Epidermal melanocyte (primary cell): ENCODE results near the gene DFFA.
A peak's percentile ranks its signal among the peaks of the same experiment; 100 is the strongest.
"Not testable (repeated sequence)": the region's sequence is repeated elsewhere in the genome, so short reads cannot be mapped to it uniquely, and the experiment has no call there.

Experiments used
- DNase-seq: peaks from one replicate; pipeline ENCODE4 v3.0.0; 2011; ENCODE audit warnings: low spot score; ENCODE audit not compliant: insufficient read length

The DFFA gene

DNA sequence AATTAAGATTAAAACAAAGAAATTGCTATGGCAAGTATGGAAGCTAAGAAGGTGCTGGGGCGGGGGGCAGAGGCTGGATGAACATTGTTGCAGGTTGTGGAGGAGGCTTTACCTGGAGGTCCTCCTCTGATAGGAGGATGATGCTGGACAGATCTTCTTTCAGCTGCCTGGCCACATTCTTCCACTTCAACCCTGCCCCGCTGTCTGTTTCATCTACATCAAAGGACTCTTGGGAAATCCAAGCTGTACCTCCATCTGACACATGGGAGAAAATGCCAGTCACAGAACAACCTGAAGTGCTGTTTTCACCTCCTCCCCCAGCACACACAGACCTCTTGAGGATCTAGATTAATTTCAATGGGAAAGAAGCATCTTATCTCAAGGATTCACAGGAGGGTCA lies 5.3 kb downstream of the DFFA start:
- DNase-seq, result no peak

DNA sequence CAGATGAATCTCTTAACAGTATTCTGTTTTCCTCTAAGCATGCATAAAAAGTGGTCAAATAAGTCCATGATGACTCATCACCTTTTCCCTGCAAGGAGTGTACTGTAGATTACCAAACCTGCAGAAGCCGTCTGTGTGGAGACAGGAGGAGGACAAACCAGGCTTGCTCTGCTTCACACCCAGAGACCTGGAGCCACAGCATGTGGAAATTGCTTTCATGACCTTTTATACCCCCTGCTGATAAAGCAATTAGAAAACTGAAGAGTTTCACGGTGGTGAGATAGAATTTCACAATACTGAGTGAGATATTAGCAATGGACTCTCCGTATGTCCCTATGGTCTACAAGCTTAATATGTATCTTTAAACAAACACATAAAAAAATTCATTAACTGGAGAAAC lies 13.1 kb downstream of the DFFA start:
- DNase-seq, result no peak

DNA sequence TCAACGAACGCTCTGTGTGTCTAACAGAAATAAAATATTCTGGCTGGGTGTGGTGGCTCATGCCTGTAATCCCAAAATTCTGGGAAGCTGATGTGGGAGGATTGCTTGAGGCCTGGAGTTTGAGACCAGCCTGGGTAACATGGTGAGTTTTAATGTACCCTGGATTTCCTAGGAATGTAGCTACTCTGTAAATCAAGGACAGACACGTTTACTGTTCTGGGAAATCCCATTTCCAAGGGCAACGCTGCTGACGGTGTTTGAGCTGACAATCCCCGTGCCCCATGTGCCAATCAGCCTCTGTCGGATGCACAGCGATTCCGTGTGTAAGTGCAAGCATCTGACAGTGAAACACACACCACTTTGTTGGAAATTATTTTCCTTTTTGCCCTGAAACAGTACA lies 14.5 kb downstream of the DFFA start:
- DNase-seq, result no peak

DNA sequence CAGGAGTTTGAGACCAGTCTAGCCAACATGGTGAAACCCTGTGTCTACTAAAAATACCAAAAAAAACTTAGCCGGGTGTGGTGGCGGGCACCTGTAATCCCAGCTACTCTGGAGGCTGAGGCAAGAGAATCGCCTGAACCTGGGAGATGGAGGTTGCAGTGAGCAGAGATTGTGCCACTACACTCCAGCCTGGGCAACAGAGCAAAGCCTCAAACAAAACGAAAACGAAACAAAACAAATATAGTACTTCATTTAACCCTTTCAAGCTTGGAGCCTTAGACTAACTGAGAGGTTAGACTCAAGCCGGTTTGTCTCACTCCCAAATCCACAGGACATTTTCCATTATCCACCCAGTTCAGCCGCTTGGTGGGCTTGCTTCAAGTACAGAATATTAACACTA lies 14.9 kb downstream of the DFFA start:
- DNase-seq, result not testable (repeated sequence)

DNA sequence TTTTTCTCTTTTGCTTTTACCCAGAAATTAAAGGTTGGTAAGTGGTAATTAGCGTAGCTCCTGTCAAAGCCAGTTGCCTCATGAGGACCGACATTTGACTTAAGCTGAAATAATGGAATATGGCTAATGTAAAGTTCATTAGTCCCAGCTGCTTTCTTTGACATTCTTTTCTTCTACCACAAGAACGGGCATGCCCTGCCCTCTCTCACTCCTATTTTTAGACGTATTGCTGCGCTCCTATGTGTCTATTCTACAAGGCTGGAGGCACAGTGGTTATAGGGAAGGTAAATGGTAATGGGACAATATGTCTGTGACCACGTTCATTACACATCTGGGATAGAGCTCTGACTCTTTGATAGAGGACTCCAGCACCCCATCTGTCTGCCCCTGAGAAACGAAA lies 15.7 kb downstream of the DFFA start:
- DNase-seq, result no peak

DNA sequence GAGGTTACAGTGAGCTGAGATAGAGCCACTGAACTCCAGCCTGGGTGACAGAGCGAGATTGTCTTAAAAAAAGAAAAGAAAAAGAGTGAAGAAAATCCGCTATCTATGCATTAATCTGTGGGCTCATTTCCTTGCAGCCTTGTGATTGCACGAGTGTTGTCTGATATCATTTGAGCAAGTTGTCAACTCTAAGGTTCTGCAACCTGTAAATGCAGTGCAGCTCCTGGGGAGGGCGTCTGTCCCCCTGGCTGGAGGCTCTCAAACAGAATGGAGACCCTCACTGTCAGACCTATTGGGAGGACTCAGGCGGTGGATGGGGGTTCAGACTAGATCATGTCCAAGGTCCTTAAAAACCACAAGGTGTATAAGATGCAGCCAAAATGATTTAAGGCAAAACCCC lies 16.3 kb downstream of the DFFA start:
- DNase-seq, result no peak

DNA sequence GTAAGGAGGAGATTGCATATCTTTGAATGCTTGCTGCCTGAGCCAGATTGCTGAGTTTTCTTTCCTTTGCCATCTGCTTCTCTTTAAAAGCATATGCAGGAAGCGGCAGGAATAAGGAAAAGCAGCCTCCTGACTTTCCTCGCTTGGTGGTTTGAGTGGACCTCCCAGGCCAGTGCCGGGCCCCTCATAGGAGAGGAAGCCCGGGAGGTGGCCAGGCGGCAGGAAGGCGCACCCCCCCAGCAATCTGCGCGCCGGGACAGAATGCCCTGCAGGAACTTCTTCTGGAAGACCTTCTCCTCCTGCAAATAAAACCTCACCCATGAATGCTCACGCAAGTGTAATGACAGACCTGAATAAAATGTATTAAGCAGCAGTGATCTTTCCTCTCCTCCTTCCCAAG lies 21.0 kb downstream of the DFFA start:
- peak; percentile 44 for DNase-seq

DNA sequence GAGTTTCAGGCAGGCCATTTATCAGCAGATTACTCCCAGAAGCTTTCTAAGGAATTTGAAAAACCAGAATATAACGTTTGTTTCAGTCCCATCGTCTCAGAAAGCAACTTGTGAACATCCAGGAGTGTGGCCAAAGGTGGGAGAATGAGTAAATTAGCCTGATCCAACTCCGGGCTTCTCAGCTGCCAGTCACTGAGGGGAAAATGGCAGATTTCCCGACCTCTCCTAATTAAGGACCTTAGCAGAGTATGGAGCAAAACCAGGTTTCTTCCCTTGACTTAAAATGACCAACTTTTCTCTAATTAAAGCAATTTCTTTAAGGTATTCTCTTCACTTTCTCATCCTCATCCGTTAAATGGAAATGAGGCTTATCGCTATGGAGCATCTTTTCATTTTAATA lies 21.5 kb downstream of the DFFA start:
- no peak for DNase-seq

DNA sequence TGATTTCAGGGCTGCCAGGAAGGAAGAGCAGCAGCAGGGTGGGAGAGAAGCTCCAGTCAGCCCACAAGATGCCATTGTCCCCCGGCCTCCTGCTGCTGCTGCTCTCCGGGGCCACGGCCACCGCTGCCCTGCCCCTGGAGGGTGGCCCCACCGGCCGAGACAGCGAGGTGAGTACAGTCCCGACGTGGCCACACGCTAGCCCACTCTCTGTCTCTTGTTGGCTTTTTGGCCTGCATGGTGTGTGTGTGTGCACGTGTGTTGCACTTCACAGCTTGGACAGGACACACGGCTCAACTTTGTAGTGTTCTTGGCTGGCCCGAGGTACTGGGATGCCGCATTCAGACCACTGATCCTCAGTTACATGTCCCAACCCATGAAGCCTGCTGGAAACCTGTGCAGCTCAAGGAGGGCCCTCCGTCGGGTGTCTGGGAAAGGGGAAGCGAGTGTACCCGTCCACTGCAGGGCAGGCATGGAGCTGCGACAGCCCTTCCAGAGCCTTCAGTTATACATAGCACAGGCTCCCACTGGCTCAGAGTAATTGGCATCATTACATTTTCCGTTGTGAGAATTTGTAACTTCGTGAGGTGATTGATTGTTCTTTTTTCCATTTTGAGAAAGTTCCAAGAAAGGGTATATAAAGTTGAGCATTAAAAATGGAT lies 22.0 kb downstream of the DFFA start:
- no peak for DNase-seq

DNA sequence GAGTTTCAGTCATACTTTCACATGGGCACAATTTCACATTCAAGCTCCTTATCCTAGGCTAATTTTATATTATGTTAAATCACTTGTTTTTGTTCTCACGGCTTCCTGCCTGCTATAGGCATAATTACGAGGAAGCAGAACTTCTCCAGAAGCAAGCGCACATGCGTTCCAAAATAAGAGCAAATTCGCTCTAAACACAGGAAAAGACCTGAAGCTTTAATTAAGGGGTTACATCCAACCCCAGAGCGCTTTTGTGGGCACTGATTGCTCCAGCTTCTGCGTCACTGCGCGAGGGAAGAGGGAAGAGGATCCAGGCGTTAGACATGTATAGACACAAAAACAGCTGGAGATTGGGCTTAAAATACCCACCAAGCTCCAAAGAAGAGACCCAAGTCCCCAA lies 22.6 kb downstream of the DFFA start, which contains the start of gene CORT:
TSS of gene CORT (plus strand) at position 281 of the 400 bp plus-strand sequence. CDS start 193 bp downstream, outside the sequence.
- DNase-seq, result no peak

DNA sequence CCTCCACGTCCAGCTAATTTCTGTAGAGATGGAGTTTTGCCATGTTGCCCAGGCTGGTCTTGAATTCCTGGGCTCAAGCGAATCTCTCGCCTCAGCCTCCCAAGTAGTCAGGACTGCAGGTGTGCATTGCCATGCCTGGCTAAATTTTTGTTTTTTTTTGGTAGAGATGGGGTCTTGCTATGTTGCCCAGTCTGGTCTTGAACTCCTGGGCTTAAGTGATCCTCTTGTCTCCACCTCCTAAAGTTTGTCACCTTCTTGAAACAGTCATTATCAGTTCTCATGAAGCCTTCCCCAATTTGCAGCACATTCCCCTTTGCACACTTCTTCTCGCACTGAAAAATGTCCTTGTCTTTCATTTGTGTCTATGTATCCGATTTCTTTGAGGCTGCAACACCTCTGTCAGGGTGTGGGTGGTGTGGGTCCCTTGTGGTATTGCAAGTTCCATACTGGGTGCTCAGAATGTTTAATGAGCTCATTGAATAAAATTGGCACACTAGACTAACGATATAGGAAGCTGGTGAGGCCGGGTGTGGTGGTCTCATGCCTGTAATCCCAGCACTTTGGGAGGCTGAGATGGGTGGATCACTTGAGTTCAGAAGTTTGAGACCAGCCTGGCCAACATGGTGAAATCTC lies 25.4 kb downstream of the DFFA start:
- no peak for DNase-seq

DNA sequence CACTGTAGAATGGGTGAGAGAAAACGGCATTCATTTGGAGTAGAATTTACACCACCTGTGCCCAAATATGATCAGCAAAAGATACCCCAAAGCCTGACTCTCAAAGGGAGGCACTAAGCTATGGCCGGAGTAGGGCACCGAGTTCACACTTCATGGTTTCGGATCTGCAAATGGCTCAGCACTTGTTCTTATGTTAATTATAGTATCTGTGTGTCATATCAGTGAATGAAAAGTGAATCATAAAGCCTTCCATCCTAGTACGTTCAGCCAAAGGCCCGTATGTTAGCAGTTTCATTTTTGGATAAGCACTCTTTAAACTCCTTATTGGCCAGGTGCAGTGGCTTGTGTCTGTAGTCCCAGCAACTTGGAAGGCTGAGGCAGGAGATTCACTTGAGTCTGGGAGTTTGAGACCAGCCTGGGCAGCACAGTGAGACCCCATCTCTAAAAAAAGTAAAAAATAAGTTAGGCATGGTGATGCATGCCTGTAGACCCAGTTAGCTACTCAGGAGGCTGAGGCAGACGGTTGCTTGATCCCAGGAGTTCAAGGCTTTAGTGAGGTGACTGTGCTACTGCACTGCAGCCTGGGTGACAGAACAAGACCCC lies 27.4 kb downstream of the DFFA start:
- no peak for DNase-seq

DNA sequence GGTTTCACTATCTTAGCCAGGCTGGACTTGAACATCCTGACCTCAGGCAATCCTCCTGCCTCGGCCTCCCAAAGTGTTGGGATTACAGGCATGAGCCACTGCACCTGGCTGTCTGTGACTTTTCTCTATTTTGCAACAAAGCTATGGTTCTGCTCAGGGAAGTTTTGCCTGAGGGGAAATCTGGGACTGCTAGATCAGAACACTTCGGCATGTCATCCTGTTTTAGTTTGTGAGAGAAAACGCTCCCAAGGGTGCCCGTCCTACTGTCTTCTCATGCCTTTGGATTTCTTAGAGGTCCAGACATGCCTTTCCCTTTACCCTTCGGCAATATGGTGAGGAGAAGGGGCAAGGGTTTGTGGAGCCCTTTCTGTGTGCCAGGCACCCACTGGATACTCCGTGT lies 28.1 kb downstream of the DFFA start:
- no peak for DNase-seq

DNA sequence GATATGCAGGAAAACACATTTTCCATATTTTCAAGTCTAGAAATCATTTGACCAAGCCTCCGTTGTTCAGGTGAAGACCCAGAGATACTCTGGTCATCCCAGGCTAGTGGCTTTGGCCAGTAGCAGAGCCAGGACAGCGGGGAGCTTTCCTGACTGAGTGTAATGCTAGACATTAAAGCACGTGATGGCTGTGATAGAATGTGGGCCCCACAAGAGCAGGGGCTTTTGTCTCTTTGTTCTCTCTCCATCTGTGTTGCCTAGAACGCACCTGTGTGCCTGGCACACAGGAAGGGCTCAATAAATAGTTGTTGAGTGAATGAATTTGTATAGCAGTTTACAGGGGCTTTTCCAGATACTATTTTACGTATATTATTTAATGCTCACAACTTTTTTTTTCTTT lies 31.5 kb downstream of the DFFA start:
- DNase-seq, result no peak

DNA sequence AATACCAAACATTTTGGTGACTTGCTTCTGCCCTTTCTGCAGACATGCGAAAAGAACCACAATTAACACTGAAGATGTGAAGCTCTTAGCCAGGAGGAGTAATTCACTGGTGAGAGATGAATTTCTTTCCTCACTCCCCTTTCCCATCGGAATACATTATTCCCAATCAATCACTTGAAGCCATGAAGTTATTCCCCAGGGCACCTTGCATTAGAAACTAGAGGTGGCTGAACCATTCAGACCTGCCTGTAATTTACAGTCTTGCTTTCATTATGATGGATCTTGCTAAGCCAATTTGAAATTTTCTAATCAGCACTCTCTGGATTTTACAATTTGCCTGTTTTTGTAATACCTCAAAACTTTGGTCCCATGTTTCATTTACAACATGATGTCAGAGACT lies 32.0 kb downstream of the DFFA start:
- DNase-seq, result no peak

DNA sequence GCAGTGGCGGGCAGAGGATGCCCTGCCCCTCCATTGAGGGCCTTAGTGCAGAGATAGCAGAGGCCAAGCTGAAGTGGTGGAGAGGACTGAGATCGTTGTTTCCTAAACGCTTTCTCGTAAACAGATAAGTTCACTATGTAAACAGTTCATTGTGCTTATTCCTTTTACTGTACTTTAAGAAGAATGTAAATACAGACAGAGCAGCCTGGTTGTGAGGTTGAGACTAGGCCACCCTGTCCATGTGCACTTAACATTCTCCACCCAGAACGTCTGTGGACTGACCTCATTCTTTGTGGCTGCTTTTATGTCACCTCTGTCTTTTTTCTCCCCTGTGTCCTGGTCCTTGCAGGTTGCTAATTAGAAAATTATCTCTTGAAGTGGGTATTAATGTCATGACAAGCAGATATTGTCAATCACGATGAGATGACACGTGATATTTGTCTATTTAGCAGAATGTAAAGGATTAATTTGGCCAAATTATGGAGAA lies 33.6 kb downstream of the DFFA start:
- no peak for DNase-seq

DNA sequence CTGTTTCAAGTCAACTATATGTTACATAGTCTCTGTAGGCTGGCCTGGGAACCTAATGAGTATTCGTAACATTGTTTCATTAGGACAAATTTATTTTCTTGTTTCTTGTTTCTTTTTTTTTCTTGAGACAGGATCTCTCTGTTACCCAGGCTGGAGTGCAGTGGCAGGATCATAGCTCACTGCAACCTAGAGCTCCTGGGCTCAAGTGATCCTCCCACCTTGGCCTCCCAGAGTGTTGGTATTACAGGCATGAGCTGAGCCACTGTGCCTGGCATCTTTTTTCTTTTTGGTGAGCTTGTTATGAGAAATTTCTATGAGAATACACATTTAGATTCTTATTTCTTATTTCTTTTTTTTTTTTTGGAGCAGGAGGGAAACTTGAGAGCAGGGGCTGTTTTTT lies 35.3 kb downstream of the DFFA start:
- DNase-seq, result no peak

DNA sequence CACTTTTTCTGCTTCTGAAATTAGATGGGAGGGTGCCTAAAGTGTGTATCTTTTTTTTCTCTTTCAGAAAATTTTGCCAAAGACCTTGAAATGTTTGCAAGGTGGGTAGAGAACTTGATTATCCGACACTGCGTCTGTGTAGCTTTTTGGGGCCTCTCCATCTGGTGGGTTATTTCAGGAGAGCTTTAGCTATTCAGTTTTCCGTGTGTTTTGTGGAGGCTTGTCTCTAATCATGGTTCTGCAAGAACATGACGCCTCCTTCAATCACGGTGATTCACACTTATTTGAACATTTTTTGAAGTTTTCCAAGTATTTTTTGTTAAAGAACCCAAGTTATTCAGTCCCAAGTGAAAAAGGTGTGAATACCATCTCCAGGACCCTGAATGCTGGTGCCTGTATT lies 37.7 kb downstream of the DFFA start:
- DNase-seq, result no peak

DNA sequence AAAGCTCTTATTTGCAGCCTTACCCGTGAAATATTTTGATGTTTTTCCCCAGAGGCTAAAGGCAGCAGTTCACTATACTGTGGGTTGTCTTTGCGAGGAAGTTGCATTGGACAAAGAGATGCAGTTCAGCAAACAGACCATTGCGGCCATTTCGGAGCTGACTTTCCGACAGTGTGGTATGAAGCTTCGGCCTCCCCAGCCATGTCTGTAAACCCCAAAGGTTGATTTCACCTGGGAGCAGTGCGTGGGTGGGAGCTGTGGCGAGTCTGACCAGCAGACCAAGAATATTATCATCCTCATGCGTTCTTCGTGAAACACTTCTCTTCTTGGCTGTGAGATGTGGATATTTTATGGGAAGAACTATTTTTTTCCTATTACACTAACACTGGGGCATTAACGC lies 38.5 kb downstream of the DFFA start:
- DNase-seq, result no peak

DNA sequence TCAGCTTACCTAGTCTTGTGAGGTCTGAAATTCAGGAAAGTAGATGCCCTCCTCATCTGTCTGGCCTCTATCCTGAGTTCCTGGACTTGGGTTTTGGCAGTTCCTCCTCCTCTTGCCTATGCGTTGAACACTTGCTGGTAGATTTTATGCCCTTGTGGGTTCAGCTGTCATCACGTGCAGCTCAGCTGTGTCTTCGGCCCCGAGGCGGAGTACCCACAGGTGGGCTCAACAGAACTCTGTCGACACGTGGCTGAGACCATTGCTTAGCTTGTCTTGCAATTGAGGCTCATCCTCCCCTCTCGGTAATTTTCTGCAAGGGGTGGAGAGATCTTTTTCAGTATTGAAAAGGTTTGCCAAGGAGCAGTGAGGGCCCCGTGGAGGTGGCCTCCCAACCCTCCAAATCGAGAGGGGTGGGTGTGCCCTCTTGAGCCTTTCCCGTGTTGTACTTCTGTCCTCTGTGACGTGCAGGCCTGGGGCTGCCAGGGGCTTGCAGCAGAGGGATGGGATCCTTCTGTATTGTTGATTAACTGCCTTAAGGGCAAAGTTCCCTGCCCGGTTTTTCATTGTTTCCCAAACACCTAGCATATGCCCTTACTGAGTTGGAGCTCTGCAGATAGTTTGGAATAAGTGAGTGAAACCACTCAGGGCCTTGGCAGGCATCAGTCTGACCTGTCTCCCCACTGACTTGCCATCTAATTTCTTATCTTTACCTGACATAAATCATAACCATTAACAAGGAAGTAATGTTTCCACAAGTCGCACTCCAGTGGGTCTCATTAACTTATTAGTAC lies 39.2 kb downstream of the DFFA start:
- no peak for DNase-seq

DNA sequence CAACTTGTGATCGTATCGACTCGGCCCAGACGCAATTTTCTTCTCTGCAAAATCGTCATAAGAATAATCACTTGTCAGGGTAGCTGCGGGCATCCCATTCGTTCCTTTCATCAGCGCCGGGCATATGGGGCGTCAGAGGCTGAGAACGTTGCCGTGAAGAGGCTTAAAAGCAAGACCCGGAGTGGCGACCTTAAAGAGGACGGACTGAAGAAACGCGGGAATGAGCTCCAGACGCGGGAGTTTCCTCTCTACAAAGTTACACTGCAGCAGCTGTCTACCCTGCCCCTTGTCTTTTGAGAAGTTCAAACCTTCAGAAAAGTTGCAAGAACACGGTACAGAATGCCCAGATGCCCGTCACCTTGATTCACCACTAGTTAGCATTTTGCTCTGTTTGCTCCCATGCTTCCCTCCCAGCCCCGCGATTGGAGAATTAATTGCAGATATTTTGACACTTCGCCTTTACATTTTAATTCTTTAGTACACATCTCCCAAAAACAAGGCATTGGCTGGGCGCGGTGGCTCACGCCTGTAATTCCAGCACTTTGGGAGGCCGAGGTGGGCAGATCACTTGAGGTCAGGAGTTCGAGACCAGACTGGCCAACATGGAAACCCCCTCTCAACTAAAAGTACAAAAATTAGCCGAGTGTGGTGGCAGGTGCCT lies 41.1 kb downstream of the DFFA start:
- no peak for DNase-seq
